MM.1S (cell line): Measurements from ENCODE around the gene TSPYL2.
A peak's percentile ranks its signal among the peaks of the same experiment; 100 is the strongest.

Experiments used
- DNase-seq: peaks from one replicate; pipeline ENCODE4 v3.0.0-alpha.2; 2015
- H2AFZ ChIP-seq: fragments of 300-600 bp; sonication (generic); 2 replicates; pipeline ENCODE4 v1.6.0; 2016; ENCODE audit warnings: antibody characterized with exemption, low read length
- H3F3A ChIP-seq: fragments of 300-600 bp; sonication (generic); 2 replicates; pipeline ENCODE4 v1.6.1; 2016; ENCODE audit warnings: mild to moderate bottlenecking, antibody characterized with exemption, low read length, moderate library complexity, mixed read lengths; ENCODE audit not compliant: insufficient read depth
- H3K27ac ChIP-seq: fragments of 300-600 bp; sonication (generic); 2 replicates; pipeline ENCODE4 v1.5.1; 2016; ENCODE audit warnings: mild to moderate bottlenecking, low read length
- H3K27me3 ChIP-seq: fragments of 300-600 bp; sonication (generic); replicated peaks from 2 replicates; pipeline ENCODE4 v1.6.0; 2016; ENCODE audit warnings: low read length; ENCODE audit not compliant: insufficient read depth
- H3K36me3 ChIP-seq: fragments of 300-600 bp; sonication (generic); replicated peaks from 2 replicates; pipeline ENCODE4 v1.6.1; 2016; ENCODE audit warnings: mild to moderate bottlenecking, low read length, mixed read lengths; ENCODE audit not compliant: insufficient read depth
- H3K4me1 ChIP-seq: fragments of 300-600 bp; sonication (generic); 2 replicates; pipeline ENCODE4 v1.6.1; 2016; ENCODE audit warnings: low read length, mixed read lengths
- H3K4me2 ChIP-seq: fragments of 300-600 bp; sonication (generic); 2 replicates; pipeline ENCODE4 v1.6.0; 2016; ENCODE audit warnings: low read depth, low read length
- H3K4me3 ChIP-seq: fragments of 300-600 bp; sonication (generic); 2 replicates; pipeline ENCODE4 v1.5.1; 2016; ENCODE audit warnings: low read length, mixed read lengths
- H3K79me2 ChIP-seq: fragments of 300-600 bp; sonication (generic); 2 replicates; pipeline ENCODE4 v1.6.1; 2016; ENCODE audit warnings: mixed run types, low read length, mixed read lengths
- H3K9ac ChIP-seq: fragments of 300-600 bp; sonication (generic); 2 replicates; pipeline ENCODE4 v1.6.1; 2016; ENCODE audit warnings: low read length, mixed read lengths
- H3K9me2 ChIP-seq: fragments of 300-600 bp; sonication (generic); replicated peaks from 2 replicates; pipeline ENCODE4 v1.6.1; 2016; ENCODE audit warnings: mild to moderate bottlenecking, low read length, mixed read lengths; ENCODE audit not compliant: insufficient read depth
- H3K9me3 ChIP-seq: fragments of 300-600 bp; sonication (generic); replicated peaks from 2 replicates; pipeline ENCODE4 v1.6.1; 2016; ENCODE audit warnings: mild to moderate bottlenecking, low read length, mixed read lengths; ENCODE audit not compliant: insufficient read depth
- H4K20me1 ChIP-seq: fragments of 300-600 bp; sonication (generic); 2 replicates; pipeline ENCODE4 v1.6.1; 2016; ENCODE audit warnings: mild to moderate bottlenecking, low read length, moderate library complexity, mixed read lengths; ENCODE audit not compliant: insufficient read depth
- EZH2 ChIP-seq: fragments of 300-600 bp; sonication (generic); optimal IDR thresholded peaks from 2 replicates; pipeline ENCODE3; 2017; ENCODE audit warnings: low read depth, mild to moderate bottlenecking, antibody characterized with exemption, low read length, mixed read lengths
- EZH2phosphoT487 ChIP-seq: fragments of 300-600 bp; sonication (generic); IDR thresholded peaks from 2 replicates; pipeline ENCODE4 v1.6.1; 2018; ENCODE audit warnings: antibody characterized with exemption, low read length
- TF ChIP-seq, protein P1 (sequence below): fragments of 300-600 bp; sonication (generic); IDR thresholded peaks from 2 replicates; pipeline ENCODE4 v1.5.1; 2016; ENCODE audit warnings: antibody characterized with exemption, low read length, mixed read lengths

The TSPYL2 gene

GRCh38 chrX:53056292-53056691 is 25.9 kb upstream of the TSPYL2 start:
- Histone ChIP-seq H2AFZ (no peak overlapping the region), H3K9me2 (no peaks in the 10 kb centered on the region), H3K79me2 (no peaks in the 10 kb centered on the region), H3K4me1 (no peaks in the 10 kb centered on the region), H3K4me3 (no peak overlapping the region), H3K27me3 (no peaks in the 10 kb centered on the region), H3K9ac (no peak overlapping the region), H3K9me3 (no peaks in the 10 kb centered on the region), H3K27ac (no peak overlapping the region), H3K4me2 (no peak overlapping the region), H3F3A (no peaks in the 10 kb centered on the region), H3K36me3 (no peaks in the 10 kb centered on the region), H4K20me1 (no peaks in the 10 kb centered on the region)
- DNase-seq: no peak
- TF ChIP-seq, protein P1, sequence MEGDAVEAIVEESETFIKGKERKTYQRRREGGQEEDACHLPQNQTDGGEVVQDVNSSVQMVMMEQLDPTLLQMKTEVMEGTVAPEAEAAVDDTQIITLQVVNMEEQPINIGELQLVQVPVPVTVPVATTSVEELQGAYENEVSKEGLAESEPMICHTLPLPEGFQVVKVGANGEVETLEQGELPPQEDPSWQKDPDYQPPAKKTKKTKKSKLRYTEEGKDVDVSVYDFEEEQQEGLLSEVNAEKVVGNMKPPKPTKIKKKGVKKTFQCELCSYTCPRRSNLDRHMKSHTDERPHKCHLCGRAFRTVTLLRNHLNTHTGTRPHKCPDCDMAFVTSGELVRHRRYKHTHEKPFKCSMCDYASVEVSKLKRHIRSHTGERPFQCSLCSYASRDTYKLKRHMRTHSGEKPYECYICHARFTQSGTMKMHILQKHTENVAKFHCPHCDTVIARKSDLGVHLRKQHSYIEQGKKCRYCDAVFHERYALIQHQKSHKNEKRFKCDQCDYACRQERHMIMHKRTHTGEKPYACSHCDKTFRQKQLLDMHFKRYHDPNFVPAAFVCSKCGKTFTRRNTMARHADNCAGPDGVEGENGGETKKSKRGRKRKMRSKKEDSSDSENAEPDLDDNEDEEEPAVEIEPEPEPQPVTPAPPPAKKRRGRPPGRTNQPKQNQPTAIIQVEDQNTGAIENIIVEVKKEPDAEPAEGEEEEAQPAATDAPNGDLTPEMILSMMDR: no peak
- TF ChIP-seq EZH2phosphoT487 (no peak), EZH2 (no peak)

- Histone ChIP-seq H3K4me2 (no peak overlapping the region), H3K4me1 (no peaks in the 10 kb centered on the region), H4K20me1 (no peaks in the 10 kb centered on the region), H3K9me2 (no peaks in the 10 kb centered on the region), H3K9ac (no peak overlapping the region), H3K27me3 (no peaks in the 10 kb centered on the region), H3K9me3 (no peaks in the 10 kb centered on the region), H3K27ac (no peak overlapping the region), H3F3A (no peaks in the 10 kb centered on the region), H2AFZ (no peak overlapping the region), H3K36me3 (no peaks in the 10 kb centered on the region), H3K4me3 (no peak overlapping the region), H3K79me2 (no peaks in the 10 kb centered on the region)
- TF ChIP-seq EZH2 (no peak), EZH2phosphoT487 (no peak)
- TF ChIP-seq, protein P1: no peak
- no peak for DNase-seq
Observed at GRCh38 chrX:53065104-53065503, 17.1 kb upstream of the TSPYL2 start.

DNA sequence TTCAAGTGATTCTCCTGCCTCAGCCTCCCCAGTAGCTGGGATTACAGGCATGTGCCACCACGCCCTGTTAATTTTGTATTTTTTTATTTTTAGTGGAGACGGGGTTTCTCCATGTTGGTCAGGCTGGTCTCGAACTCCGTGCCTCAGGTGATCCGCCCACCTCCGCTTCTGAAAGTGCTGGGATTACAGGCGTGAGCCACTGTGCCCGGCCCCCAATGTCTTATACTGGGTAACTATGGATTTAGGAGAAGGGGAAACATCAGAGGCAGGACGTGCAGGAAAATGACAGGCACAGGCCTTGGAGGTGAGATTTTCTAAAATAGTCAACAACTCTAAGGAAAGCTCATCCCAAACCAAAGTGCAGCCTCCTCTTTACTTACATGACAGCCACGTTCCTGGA is 11.1 kb upstream of the TSPYL2 start:
- Histone ChIP-seq H3K79me2 (no peaks in the 10 kb centered on the region), H3K27ac (no peak overlapping the region), H3K36me3 (no peaks in the 10 kb centered on the region), H3K4me1 (peaks cover 4% of the 10 kb centered on the region; the same call in 1 of the 2 replicates), H3K9me2 (no peaks in the 10 kb centered on the region), H3K9me3 (no peaks in the 10 kb centered on the region), H3K9ac (no peak overlapping the region), H3K27me3 (no peaks in the 10 kb centered on the region), H3K4me3 (peak overlapping the region; percentile 78; the same call in 1 of the 2 replicates), H2AFZ (no peak overlapping the region), H4K20me1 (no peaks in the 10 kb centered on the region), H3K4me2 (peak overlapping the region; percentile 84; the same call in 1 of the 2 replicates), H3F3A (peaks cover 18% of the 10 kb centered on the region)
- no peak for DNase-seq
- TF ChIP-seq EZH2 (no peak), EZH2phosphoT487 (no peak)
- TF ChIP-seq, protein P1: no peak
